ENCODE measurements around the gene PCSK1. TPM values are rescaled to one million over a fixed set of nuclear protein-coding genes. Genes with fewer than 3 reads are reported as not detected.

The PCSK1 gene
- total and polyA plus RNA-seq, 2 donors (not counting 3 experiments of a cell fraction or from before 2014, with no cell fraction given), result 0.95 to 8.7 TPM

DNA sequence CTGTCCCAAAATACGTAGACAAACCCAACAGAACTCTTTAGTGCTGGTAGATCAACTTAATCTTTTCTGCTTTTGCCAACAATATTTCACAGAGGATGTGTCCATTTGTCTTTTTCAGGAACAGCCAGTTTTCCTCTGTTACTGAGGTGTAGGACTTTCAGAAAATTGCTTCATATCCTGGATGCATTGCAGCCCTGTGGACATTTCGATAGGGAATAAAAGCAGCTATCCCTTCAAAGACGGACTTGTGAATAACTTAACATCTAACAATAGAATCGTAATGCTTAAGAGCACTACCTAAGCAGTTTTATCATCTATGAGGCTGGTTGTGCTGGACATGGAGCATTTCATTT is 59.7 kb downstream of the PCSK1 start:
- Histone ChIP-seq H3K9me1 (replicated peaks; ENCODE audit: control insufficient read depth, extremely low read depth, insufficient read depth, low read length) (no peaks in the 10 kb centered on the region), H3K27ac (ENCODE audit: insufficient read depth, low read depth, low read length) (no peak overlapping the region), H4K20me1 (replicated peaks; ENCODE audit: control insufficient read depth, extremely low read depth, insufficient read depth, low read length) (no peaks in the 10 kb centered on the region), H3K9me3 (replicated peaks; ENCODE audit: control insufficient read depth, insufficient read depth, low read length) (no peaks in the 10 kb centered on the region), H3K4me2 (ENCODE audit: insufficient read depth, low read length) (no peak overlapping the region), H3K4me1 (ENCODE audit: control insufficient read depth, extremely low read depth, insufficient read depth, low read length) (no peaks in the 10 kb centered on the region), H3K4me3 (replicated peaks in 1 of 3; ENCODE audit: insufficient read depth in 1 of 3, low read depth in 1 of 3, low read length in 3 of 3) (no peak overlapping the region), H3K27me3 (ENCODE audit: control insufficient read depth in 2 of 2, insufficient read depth in 2 of 2, low read length in 2 of 2) (no peaks in the 10 kb centered on the region), H2AFZ (ENCODE audit: low read depth, low read length) (no peak overlapping the region), H3K36me3 (ENCODE audit: control insufficient read depth in 2 of 2, extremely low read depth in 1 of 2, insufficient read depth in 2 of 2, low read length in 2 of 2) (no peaks in the 10 kb centered on the region), H3K79me2 (ENCODE audit: control insufficient read depth, insufficient read depth, low read length) (no peaks in the 10 kb centered on the region), H3K9ac (replicated peaks; ENCODE audit: extremely low read depth, insufficient read depth, low read length) (no peak overlapping the region)
- dilution Hi-C loops (cut with MboI; ENCODE audit: extremely low pct_ligation_motif_present, low sequenced_read_pairs), result no loop called here
- no peak for FAIRE-seq
- ChIA-PET POLR2A (no interaction called here), CTCF (no interaction called here)
- no peak for DNase-seq (ENCODE audit: low read depth, low spot score)
- TF ChIP-seq CTCF (IDR thresholded peaks at IDR 0.05; ENCODE audit: extremely low read depth in 1 of 2, insufficient read depth in 1 of 2, low read depth in 1 of 2, low read length in 2 of 2), result no peak
- no peak for TF ChIP-seq FOS (IDR thresholded peaks at IDR 0.05; ENCODE audit: borderline replicate concordance, insufficient read depth, low read length)
- no peak for TF ChIP-seq MYC (IDR thresholded peaks at IDR 0.05; ENCODE audit: low read depth, low read length)
- TF ChIP-seq MAX (IDR thresholded peaks at IDR 0.05; ENCODE audit: insufficient read depth, insufficient read length), result no peak
- TF ChIP-seq GATA2 (IDR thresholded peaks at IDR 0.05; ENCODE audit: insufficient read depth, insufficient read length, low read depth, low read length), result no peak
- no peak for TF ChIP-seq EZH2 (IDR thresholded peaks at IDR 0.05; ENCODE audit: borderline replicate concordance, low read depth, low read length, severe bottlenecking)
- TF ChIP-seq POLR2A (IDR thresholded peaks at IDR 0.05; ENCODE audit: low read depth, low read length), result no peak
- TF ChIP-seq POLR2AphosphoS5 (IDR thresholded peaks at IDR 0.05; ENCODE audit: insufficient read depth, low read depth, low read length), result no peak
- TF ChIP-seq JUN (IDR thresholded peaks at IDR 0.05; ENCODE audit: borderline replicate concordance, insufficient read depth, insufficient read length, low read depth), result no peak
- no TSS peak for BruUV-seq (replicated peaks)
- intact Hi-C loops (cut with micrococcal nuclease), result no loop called here
